Measurements from ENCODE around the gene P4HA3. TPM values are rescaled to one million over a fixed set of nuclear protein-coding genes. Genes with fewer than 3 reads are reported as not detected.

Gene P4HA3
- total RNA-seq, result 1.6 and 3.9 TPM in 2 replicates

DNA sequence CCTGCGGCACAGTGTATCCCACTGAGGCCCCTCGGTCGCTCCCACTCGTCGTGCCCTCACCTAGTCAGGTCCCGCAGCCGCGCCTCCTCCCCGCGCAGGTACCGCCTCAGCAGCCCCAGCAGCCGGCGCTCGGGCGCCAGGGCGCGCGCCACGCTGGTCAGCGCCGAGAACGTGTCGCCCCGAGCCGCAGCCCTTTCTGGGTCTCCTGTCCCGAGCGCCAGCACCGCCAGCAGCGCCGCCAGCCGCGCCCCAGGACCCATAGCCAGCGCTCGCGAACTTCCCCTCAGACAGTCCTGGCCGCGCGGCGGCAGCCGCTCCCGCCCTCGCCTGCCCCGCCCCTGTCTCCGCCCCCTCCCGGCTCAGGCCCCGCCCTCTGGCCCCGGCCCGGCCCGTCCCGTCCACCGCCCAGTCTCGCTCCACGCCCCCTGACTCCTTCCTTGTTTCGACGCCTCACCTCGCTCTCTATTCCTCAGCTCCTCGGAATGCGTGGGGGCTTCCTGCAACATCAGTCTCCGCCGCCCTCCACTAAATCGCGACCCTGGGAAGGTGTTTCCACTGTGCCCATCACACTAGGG, at the start of gene P4HA3:
TSS of gene P4HA3 (minus strand) at position 289 of the 575 bp plus-strand sequence. CDS start at position 260, 29 bp downstream.

Other genes with a start within 250 kb of the P4HA3 start
- 14.7 and 18.6 TPM in 2 replicates for gene C2CD3, start 140.6 kb downstream of the P4HA3 start, total RNA-seq
- 73.8 and 78.7 TPM in 2 replicates for gene PPME1, start 140.4 kb downstream of the P4HA3 start, total RNA-seq
- gene PGM2L1, start 86.8 kb upstream of the P4HA3 start, total RNA-seq, result 6.8 and 7.5 TPM in 2 replicates
- gene KCNE3, start 155.9 kb upstream of the P4HA3 start, total RNA-seq, result 0.81 and 1.0 TPM in 2 replicates
- gene LIPT2, start 182.1 kb upstream of the P4HA3 start, total RNA-seq, result 9.4 and 10.4 TPM in 2 replicates